ENCODE results near the gene IQGAP1.

IQGAP1 gene

GRCh38 chr15:90441027-90441426 is 53.0 kb downstream of the IQGAP1 start:
- Histone ChIP-seq H3K36me3 (ENCODE audit: control insufficient read depth in 2 of 2, insufficient read depth in 1 of 2, low read length in 2 of 2) (peaks cover 20 to 25% of the 10 kb centered on the region in 2 experiments), H3K4me1 (ENCODE audit: control insufficient read depth, insufficient read depth, low read length) (peaks cover 4% of the 10 kb centered on the region), H3K9me3 (ENCODE audit: control insufficient read depth, insufficient read depth, low read depth, low read length) (no peaks in the 10 kb centered on the region), H3K27ac (ENCODE audit: extremely low read depth, low read depth, low read length) (no peak overlapping the region), H3K4me3 (ENCODE audit: low read depth, low read length) (no peak overlapping the region)
- POLR2A ChIA-PET = no interaction called here
- no peak for TF ChIP-seq GLI2 (tag by site-specific recombination; IDR thresholded peaks at IDR 0.05; ENCODE audit: borderline replicate concordance, low read depth)
- no peak for TF ChIP-seq ZNF561 (tag by site-specific recombination; IDR thresholded peaks at IDR 0.05; ENCODE audit: borderline replicate concordance)
- TF ChIP-seq, protein P1, sequence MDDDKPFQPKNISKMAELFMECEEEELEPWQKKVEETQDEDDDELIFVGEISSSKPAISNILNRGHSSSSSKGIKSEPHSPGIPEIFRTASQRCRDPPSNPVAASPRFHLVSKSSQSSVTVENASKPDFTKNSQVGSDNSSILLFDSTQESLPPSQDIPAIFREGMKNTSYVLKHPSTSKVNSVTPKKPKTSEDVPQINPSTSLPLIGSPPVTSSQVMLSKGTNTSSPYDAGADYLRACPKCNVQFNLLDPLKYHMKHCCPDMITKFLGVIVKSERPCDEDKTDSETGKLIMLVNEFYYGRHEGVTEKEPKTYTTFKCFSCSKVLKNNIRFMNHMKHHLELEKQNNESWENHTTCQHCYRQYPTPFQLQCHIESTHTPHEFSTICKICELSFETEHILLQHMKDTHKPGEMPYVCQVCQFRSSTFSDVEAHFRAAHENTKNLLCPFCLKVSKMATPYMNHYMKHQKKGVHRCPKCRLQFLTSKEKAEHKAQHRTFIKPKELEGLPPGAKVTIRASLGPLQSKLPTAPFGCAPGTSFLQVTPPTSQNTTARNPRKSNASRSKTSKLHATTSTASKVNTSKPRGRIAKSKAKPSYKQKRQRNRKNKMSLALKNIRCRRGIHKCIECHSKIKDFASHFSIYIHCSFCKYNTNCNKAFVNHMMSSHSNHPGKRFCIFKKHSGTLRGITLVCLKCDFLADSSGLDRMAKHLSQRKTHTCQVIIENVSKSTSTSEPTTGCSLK (tag by site-specific recombination; IDR thresholded peaks at IDR 0.05) = no peak
- TF ChIP-seq OVOL3 (tag by site-specific recombination; IDR thresholded peaks at IDR 0.05) = no peak
- TF ChIP-seq GLI4 (tag by site-specific recombination; IDR thresholded peaks at IDR 0.05) = no peak
- TF ChIP-seq ZNF416 (tag by site-specific recombination; IDR thresholded peaks at IDR 0.05) = no peak
- TF ChIP-seq, protein P2, sequence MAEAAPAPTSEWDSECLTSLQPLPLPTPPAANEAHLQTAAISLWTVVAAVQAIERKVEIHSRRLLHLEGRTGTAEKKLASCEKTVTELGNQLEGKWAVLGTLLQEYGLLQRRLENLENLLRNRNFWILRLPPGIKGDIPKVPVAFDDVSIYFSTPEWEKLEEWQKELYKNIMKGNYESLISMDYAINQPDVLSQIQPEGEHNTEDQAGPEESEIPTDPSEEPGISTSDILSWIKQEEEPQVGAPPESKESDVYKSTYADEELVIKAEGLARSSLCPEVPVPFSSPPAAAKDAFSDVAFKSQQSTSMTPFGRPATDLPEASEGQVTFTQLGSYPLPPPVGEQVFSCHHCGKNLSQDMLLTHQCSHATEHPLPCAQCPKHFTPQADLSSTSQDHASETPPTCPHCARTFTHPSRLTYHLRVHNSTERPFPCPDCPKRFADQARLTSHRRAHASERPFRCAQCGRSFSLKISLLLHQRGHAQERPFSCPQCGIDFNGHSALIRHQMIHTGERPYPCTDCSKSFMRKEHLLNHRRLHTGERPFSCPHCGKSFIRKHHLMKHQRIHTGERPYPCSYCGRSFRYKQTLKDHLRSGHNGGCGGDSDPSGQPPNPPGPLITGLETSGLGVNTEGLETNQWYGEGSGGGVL (tag by site-specific recombination; IDR thresholded peaks at IDR 0.05) = no peak
- TF ChIP-seq ZNF223 (tag by site-specific recombination; IDR thresholded peaks at IDR 0.05) = no peak
- TF ChIP-seq KLF10 (tag by site-specific recombination; IDR thresholded peaks at IDR 0.05) = no peak
- no peak for TF ChIP-seq ZNF600 (tag by site-specific recombination; IDR thresholded peaks at IDR 0.05)
- TF ChIP-seq ZNF548 (tag by site-specific recombination; IDR thresholded peaks at IDR 0.05) = no peak
- TF ChIP-seq ZNF302 (tag by site-specific recombination; IDR thresholded peaks at IDR 0.05; ENCODE audit: low read depth) = no peak
- no peak for TF ChIP-seq SP2 (tag by site-specific recombination; IDR thresholded peaks at IDR 0.05)
- CTCF ChIA-PET = interaction anchor here (0.7 kb wide), 1 partner anchor 1515 kb away, joined by 3 read pairs; no protein-coding TSS in a partner anchor

DNA sequence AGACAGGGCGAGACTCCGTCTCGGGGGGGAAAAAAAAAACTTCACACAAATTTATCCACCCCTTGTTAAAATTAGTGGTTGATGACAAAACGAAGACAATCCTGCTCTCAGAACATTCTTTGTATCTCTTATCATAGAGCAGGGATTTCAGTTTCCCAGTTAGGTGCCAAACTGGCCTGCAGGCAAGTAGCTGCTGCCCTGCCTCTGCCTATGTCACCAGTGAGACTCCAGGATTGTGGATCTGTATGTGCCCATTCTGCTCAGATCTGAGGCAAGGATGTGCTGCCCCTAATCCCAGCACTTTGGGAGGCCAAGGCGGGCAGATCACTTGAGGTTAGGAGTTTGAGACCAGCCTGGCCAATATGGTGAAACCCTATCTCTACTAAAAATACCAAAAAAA is 54.4 kb downstream of the IQGAP1 start:
- no peak overlapping the region for H3K4me3 ChIP-seq (ENCODE audit: low read depth, low read length)
- ChIA-PET POLR2A (no interaction called here), CTCF (no interaction called here)
- TF ChIP-seq, protein P3, sequence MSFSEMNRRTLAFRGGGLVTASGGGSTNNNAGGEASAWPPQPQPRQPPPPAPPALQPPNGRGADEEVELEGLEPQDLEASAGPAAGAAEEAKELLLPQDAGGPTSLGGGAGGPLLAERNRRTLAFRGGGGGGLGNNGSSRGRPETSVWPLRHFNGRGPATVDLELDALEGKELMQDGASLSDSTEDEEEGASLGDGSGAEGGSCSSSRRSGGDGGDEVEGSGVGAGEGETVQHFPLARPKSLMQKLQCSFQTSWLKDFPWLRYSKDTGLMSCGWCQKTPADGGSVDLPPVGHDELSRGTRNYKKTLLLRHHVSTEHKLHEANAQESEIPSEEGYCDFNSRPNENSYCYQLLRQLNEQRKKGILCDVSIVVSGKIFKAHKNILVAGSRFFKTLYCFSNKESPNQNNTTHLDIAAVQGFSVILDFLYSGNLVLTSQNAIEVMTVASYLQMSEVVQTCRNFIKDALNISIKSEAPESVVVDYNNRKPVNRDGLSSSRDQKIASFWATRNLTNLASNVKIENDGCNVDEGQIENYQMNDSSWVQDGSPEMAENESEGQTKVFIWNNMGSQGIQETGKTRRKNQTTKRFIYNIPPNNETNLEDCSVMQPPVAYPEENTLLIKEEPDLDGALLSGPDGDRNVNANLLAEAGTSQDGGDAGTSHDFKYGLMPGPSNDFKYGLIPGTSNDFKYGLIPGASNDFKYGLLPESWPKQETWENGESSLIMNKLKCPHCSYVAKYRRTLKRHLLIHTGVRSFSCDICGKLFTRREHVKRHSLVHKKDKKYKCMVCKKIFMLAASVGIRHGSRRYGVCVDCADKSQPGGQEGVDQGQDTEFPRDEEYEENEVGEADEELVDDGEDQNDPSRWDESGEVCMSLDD (tag by site-specific recombination; IDR thresholded peaks at IDR 0.05) = no peak
- no peak for TF ChIP-seq PRDM10 (tag by site-specific recombination; IDR thresholded peaks at IDR 0.05)
- no peak for TF ChIP-seq ZNF544 (tag by site-specific recombination; IDR thresholded peaks at IDR 0.05)
- H3K27ac ChIP-seq (ENCODE audit: extremely low read depth, low read depth, low read length) = no peak overlapping the region
- H3K36me3 ChIP-seq (ENCODE audit: control insufficient read depth in 2 of 2, insufficient read depth in 1 of 2, low read length in 2 of 2) = peaks cover 20 to 28% of the 10 kb centered on the region in 2 experiments
- H3K9me3 ChIP-seq (ENCODE audit: control insufficient read depth, insufficient read depth, low read depth, low read length) = no peaks in the 10 kb centered on the region
- H3K4me1 ChIP-seq (ENCODE audit: control insufficient read depth, insufficient read depth, low read length) = peaks cover 2% of the 10 kb centered on the region; the same call in 1 of the 2 replicates

All from HEK293 (cell line).